Esophagus muscularis mucosa (tissue), 3 donors: ENCODE results near the gene GTF3C5.

ENCODE experiments used
- CTCF ChIP-seq, 3 experiments: fragments of 200-600 bp in 2 of 3; fragments of 450-650 bp in 1 of 3; sonication (generic) in 2 of 3; IDR thresholded peaks; one replicate each; pipeline ENCODE4 v1.5.1; 2017 to 2019; ENCODE audit warnings: antibody characterized with exemption in 3 of 3, mild to moderate bottlenecking in 2 of 3, moderate library complexity in 1 of 3
- POLR2AphosphoS5 ChIP-seq, 2 donors: sonication (generic); formaldehyde crosslinking; IDR thresholded peaks; one replicate each; pipeline ENCODE4 v1.6.1; 2017; ENCODE audit warnings: antibody characterized with exemption in 2 of 2

DNA sequence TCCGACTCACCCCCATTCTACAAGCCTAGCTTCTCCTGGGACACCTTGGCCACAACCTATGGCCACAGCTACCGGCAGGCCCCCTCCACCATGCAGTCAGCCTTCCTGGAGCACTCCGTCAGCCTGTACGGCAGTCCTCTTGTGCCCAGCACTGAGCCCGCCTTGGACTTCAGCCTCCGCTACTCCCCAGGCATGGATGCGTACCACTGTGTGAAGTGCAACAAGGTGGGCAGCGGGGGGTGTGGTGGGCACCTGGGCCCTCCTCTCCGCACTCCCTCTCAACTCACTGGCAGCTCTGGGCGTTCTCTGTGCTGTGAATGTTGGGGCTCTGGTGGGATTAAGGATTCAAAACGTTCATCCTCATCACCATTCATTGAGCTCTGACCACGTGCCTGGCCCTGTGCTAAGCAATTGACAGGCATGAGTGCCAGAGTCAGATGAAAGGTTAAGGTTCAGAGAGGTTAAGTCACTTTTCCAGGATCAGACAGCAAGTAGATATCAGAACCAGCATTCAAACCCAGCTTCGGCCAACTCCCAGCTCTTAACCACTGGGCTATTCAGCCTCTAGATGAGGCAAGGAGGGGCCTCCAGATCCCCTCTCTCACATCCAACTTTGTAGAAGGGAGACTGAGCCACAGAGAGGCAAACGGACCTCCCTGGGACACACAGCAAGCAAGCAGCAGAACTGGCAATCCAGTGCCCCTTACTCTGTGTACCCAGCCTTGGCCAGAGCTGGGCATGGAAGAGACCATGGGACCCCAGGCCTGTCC, 42.4 kb upstream of the GTF3C5 start:
- no peak for TF ChIP-seq CTCF (IDR thresholded peaks at IDR 0.05)
- no peak for TF ChIP-seq POLR2AphosphoS5 (IDR thresholded peaks at IDR 0.05)
